NOMO-1 treated with dmso at 0.1 percent for 144 hours (cell line): Measurements from ENCODE around the gene RBMS2.
"Not testable (repeated sequence)": the region's sequence is repeated elsewhere in the genome, so short reads cannot be mapped to it uniquely, and the experiment has no call there.

Experiments
- DNase-seq: peaks from one replicate; lab custom pipeline; 2025; ENCODE audit not compliant: unreplicated experiment; lab: John Stamatoyannopoulos, UW

The RBMS2 gene, protein sequence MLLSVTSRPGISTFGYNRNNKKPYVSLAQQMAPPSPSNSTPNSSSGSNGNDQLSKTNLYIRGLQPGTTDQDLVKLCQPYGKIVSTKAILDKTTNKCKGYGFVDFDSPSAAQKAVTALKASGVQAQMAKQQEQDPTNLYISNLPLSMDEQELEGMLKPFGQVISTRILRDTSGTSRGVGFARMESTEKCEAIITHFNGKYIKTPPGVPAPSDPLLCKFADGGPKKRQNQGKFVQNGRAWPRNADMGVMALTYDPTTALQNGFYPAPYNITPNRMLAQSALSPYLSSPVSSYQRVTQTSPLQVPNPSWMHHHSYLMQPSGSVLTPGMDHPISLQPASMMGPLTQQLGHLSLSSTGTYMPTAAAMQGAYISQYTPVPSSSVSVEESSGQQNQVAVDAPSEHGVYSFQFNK

DNA sequence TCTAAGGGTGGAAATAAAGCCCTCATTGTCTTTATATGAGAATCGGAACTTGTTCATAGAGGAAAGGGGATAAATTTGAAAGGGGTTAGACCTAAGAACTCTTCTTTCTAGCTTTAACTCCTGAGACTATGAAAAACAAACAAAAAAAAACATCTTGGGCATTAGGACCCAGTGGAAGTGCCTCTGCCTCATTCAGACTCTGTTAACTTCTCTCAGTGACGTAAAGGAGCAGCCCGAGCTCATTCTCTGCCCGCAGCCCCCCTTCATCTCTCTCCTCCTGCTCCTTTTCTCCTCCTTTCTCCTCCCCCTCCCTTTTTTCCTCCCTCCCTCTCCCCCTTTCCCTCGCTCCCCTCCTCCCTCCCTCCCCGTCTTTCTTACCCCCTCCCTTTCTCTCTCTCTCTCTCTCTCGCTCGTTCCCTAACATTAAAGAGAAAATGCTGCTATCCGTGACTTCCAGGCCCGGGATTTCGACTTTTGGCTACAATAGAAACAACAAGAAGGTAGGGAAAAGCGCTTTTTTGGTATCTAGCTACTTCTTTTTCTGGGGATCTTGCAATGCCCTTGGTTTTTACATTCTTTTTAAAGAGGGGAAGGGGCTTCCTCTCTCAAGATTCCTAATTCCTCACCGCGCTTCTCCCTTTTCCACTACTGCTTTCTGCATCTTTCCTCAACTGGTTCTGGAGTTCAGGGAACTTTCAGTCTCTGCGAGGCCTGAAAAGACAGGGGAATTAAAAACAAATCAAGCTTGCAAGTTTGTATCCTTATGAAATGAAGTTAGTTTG lies at the start of gene RBMS2:
RBMS2 (plus strand) TSS at position 231 of the 782 bp plus-strand sequence; CDS start at position 435, 204 bp downstream.
- peak; percentile 24 for DNase-seq

DNA sequence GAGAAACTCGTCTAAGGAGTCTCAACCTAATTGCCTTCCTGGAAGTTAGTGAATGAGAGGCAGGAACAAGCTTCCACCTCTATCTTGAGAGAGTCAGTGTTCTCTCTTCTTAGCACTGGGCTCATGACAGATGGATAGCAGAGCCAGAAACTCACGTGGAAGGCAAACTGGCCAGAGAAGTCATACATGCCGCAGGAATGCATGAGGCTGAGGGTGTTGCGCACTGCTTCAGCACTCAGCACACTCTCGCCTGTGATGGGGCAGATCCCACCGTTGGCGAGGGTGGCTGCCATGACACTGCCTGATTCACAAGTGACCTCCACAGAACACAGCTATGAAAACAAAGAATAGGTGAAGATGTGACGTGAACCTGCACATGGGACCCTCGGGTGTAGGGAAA lies 47.2 kb upstream of the RBMS2 start:
- DNase-seq = no peak

DNA sequence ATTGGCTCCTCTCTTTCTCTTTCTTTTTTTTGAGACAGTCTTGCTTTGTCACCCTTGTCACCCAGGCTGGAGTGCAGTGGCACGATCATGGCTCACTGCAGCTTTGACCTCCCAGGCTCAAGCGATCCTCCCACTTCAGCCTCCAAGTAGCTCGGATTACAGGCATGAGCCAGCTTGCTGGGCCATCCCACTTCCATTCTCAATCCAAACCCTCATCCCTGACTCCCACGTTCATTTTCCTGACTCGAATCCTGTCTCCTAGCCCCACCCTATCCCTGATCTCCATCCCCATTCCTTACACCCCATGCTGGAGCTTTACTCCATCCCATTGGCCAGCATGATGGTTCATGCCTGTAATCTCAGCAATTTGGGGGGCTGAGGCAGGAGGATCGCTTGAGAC lies 45.5 kb upstream of the RBMS2 start:
- no peak for DNase-seq

DNA sequence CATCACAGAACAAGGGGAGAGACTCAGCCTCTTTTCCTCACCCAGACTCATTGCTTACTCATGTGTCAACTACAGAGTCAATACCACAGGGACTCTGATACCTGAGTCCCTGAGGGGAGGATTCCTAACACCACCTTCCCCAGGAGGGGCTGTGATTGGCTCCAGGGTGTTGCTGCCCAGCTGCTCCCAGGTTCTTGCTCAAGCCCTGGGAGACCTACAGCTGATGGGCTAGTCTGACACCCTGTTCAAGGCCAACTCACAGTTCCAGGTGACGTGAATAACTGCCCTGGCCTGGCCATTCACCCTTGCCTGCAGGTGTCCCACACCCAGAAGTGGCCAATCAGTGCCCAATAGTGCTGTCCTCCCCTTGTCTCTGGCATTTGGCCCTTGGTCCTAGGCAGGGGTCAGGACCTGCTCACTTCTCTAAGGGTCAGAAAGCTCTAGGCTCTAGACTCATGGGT lies 44.6 kb upstream of the RBMS2 start:
- DNase-seq = no peak

DNA sequence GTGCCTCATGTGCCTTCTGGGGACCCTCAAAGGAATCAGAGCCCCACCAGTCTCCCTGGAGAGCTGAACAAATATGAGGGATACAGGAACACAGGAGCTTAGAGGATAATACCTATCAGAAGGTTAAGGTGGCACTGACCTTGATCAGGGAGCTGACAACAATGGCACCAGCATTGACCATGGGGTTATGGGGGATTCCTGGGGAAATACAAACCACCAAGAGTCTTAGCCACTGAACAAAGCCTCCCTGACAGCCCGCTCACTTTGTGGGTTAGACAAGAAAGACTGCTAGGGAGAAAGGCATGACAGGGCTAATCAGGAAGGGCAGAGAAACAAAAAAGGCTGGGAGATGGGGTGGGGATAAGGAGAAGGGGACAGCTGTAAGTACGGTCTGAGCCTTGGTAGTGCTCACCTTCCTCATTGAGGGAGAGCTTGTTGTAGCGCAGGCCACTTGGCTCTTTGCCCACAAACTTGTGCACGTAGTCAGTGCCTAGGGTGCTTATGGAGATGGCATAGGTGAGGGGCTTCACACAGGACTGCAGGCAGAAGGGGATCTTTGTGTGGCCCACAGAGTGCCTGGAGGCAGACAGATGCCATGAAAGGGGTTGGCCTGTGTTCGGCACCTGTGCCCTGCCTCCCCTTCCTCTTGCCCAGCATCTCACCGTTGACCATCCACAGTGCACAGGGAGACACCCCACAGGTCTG lies 43.9 kb upstream of the RBMS2 start:
- DNase-seq = no peak

DNA sequence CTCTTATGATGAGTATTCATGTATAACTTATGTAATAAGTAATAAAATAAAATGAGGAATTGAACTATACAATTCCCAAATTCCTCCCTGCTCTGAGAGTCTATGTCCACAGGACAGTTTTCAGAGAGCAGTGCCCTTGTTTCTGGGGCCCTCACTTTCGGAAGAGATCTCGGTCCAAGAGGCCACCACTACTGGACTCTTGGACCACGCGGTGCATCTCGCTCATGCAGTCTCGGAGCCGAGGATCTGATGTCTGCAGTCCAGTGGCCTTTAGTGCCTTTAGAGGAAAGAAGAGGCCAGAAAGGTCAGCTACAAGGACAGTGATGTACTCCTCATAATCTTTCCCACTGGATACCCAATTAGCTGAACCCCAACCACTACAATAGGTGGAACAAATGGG lies 42.0 kb upstream of the RBMS2 start:
- no peak for DNase-seq

DNA sequence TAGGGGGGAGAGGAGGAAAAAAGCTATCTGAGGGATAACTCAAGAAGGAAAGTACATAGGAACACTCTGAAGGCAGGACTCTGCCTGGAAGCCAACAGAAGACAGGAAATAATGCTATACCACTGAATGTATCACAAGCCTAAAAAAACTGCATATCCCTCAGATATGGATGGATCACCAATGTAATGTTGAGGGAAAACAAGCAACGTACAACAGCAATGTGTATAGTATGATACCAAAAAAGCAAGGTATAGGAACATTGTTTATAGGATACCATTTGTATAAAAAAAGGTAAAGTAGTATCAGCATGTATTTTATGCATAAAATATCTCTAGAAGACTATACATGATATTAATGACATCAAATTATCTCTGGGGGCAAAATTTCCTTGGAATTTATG lies 37.1 kb upstream of the RBMS2 start:
- no peak for DNase-seq

DNA sequence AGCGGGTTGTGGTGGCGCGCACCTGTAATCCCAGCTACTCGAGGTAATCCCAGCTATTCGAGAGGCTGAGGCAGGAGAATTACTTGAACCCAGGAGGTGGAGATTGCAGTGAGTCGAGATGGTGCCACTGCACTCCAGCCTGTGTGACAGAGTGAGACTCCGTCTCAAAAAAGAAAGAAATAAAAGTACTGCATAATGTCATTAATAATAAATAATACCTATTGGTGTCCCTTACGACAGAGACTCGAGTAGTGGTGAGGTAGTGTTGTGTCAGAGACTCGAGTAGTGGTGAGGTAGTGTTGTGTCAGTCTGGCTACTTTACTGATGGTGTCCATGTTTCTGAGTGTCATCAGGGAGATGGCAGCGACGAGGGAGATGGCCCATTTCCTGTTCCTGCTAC lies 34.9 kb upstream of the RBMS2 start:
- DNase-seq = no peak

DNA sequence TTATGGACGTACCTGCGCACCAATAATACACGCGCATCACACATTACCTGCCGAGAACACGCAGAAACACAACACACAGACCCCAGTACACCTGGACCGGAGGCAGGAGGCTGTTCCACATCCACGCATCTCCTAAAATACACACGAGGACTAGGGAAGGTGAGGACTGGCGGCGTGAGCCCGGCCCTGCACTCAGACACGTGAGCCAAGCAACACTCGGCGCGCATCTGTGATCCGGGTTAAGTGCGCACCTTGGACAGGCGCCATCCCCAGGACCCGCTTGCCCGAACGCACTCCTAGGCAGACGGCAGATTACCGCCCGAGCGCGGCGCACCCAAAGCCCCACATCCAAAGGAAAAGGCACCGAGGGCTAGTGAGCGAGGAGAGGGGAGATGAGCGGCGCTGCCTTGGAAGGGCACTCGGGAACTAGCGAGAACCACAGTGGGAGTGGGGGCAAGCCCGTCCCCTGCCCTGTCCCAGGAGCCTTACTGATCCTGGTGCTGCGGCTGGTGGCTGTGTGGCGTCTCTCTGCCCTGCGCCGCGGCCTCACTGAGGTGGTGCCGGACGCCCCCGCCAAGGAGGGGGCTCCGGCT lies 34.1 kb upstream of the RBMS2 start:
- no peak for DNase-seq

DNA sequence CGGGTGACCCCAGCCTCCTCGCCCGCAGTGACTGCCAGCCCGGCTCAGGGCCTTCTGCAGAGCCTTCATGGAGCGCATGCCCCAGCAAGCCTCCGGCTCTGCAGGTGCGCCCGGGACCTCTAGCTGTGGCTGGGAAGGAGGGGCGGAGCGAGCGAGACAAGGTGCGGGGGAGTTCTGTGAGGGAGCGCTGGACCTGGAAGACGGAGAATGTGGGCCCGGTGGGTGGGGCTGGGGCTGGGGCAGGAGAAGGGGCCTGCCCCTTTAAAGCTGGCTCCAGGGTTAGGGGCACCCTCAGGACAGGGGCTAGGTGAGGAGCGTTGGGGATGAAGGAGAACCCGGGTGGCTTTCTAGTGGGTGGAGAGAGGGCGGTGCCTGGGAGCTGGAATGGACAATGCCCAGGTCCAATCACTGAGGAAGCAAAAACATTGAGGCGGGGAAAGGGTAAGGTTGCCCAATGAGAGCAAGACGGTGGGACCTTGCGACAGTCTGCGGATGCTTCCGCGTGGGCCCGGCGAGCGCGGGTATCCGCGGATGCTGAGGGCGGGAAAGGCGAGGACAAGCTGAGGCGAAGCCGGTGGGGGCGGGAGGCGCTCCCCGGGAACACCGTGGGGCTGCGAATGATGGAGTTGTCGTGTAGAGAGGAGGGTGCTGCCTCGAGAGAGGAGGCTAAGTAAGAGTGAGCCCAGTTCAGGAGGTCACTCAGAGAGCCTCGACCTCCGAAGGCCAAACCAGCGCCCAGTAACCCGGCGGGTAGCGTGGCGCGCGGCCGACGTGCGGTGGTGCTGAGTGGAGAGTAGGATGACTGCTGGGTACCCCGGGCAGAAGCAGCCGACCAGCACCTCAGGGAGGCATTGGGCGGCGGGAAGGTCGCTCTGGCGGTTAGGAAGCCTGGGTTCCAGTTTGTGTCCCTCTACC lies 33.3 kb upstream of the RBMS2 start, which contains the start of gene GLS2:
GLS2 (minus strand) TSS at position 121 of the 915 bp plus-strand sequence; CDS start at position 78, 43 bp downstream.
- no peak for DNase-seq

DNA sequence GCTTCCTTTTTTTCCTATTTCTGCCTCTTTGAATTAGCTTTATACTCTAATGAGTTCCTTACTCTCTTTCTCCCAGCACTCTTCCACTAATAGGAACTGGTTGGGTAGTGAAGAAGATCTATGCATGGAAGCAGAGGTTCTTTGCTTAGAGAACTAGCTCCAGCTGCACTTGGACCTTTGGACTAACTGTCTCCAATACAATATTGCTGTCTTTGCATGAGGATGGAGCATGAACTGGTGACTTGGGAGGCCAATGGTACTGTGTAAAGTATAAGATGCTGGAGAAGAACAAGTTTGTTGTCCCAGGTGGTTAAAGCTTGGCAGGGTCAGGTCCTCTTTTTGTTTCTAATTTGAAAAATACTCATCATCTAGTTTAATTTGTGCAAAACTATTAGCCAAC lies 31.3 kb upstream of the RBMS2 start:
- DNase-seq = no peak

DNA sequence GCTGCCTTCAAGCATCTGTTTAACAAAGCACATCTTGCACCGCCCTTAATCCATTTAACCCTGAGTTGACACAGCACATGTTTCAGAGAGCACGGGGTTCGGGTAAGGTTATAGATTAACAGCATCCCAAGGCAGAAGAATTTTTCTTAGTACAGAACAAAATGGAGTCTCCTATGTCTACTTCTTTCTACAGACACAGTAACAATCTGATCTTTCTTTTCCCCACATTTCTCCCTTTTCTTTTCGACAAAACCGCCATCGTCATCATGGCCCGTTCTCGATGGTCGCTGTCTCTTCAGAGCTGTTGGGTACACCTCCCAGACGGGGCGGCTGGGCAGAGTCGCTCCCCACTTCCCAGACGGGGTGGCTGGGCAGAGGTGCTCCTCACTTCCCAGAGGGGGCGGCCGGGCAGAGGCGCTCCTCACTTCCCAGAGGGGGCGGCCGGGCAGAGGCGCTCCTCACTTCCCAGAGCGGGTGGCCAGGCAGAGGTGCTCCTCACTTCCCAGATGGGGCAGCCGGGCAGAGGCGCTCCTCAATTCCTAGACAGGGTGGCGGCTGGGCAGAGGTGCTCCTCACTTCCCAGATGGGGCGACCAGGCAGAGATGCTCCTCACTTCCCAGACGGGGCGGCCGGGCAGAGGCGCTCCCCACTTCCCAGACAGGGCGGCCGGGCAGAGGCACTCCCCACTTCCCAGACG lies 28.1 kb upstream of the RBMS2 start:
- DNase-seq = not testable (repeated sequence)

DNA sequence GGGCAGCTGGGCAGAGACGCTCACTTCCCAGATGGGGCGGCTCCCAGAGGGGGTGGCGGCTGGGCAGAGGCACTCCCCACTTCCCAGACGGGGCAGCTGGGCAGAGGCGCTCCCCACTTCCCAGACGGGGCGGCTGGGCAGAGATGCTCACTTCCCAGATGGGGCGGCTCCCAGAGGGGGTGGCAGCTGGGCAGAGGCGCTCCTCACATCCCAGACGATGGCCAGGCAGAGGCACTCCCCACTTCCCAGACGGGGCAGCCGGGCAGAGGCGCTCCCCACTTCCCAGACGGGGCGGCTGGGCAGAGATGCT lies 27.6 kb upstream of the RBMS2 start:
- not testable (repeated sequence) for DNase-seq

DNA sequence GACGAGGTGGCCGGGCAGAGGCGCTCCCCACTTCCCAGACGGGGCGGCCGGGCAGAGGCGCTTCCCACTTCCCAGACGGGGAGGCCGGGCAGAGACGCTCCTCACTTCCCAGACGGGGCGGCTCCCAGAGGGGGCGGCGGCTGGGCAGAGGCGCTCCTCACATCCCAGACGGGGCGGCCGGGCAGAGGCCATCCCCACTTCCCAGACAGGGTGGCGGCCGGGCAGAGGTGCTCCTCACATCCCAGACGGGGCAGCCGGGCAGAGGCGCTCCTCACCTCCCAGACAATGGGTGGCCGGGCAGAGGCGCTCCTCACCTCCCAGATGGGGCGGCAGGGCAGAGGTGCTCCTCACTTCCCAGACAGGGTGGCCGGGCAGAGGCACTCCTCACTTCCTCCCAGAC lies 27.1 kb upstream of the RBMS2 start:
- DNase-seq = not testable (repeated sequence)

DNA sequence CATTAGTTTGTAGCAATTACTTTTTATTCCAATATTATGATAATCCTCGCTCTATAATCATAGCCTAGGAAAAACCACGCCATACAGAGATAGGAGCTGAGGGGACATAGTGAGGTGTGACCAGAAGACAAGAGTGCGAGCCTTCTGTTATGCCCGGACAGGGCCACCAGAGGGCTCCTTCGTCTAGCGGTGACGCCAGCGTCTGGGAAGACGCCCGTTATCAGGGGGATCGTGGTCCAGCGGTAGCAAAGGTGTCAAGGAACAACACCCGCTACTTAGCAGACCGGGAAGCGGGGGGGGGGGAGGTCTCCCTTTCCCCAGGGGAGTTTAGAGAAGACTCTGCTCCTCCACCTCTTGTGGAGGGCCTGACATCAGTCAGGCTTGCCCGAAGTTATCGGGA lies 24.9 kb upstream of the RBMS2 start:
- not testable (repeated sequence) for DNase-seq

DNA sequence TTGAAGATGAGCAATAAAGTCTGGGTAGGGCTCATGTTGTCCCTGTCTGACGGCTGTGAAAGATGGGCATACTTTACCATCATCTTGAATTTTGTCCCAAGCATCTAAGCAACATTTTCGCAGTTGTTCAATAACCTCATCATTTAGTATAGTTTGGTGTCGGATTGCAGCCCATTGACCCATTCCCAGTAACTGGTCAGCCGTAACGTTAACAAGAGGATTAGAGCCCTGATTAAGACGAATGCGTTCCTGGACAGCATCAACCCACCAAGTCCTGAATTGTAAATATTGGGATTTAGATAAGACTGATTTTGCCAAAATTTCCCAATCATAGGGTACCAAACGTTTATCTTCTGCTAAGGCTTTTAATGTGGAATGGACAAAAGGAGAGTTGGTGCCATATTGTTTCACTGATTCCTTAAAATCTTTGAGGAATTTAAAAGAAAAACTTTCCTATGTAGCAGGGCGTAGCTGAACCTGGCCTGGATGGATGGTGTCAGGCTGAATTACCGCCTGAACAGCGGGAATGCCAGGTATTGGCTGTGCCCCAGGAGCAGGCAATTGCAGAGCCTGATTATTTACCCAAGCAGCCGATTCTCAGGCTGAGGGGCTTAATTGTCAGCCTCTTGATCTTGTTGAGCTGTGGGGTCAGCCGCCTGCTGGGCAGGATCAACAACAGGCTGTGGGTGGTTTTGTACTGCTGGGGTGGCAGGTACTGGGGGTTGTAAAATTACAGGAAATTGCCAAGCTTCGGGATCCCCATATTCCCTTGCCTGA lies 23.3 kb upstream of the RBMS2 start:
- DNase-seq = not testable (repeated sequence)

DNA sequence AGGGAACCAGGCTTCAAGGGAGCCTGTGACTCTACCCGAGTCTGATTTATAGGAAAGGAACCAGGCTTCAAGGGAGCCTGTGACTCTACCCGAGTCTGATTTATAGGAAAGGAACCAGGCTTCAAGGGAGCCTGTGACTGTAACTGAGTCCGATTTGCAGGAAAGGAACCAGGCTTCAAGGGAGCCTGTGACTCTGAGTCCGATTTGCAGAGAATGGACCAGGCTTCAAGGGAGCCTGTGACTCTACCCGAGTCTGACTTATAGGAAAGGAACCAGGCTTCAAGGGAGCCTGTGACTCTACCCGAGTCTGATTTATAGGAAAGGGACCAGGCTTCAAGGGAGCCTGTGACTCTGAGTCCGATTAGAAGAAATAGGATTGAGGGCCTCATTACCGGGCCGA lies 22.2 kb upstream of the RBMS2 start:
- not testable (repeated sequence) for DNase-seq

DNA sequence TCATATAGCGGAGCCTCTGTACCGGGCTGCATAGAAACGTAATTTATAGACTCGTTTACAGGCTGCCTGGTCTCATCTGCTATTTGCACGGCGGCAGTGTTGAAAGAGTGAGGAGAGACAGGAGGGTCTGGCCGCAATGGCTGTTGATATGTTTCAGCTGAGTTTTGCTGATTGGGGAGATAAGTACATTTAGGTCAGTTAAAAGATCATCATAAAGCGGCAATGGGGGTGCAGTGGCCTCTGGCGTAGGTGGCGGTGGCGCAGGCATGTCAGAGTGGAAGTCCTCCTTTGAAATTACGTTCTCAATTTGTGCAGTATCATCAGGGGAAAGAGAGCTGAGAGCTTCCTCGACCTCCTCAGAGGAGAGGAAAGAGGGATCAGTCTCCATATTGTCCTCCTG lies 21.7 kb upstream of the RBMS2 start:
- DNase-seq = not testable (repeated sequence)

DNA sequence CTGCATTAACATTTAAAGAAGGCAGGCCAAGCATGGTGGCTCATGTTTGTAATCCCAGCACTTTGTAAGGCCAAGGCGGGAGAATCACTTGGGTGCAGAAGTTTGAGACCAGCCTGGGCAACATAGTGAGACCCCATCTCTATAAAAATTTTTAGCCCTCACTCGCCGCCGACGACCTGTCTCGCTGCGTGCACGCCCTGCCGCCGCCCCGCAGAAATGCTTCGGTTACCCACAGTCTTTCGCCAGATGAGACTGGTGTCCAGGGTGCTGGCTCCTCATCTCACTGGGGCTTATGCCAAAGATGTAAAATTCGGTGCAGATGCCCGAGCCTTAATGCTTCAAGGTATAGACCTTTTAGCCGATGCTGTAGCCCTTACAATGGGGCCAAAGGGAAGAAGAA lies 10.8 kb upstream of the RBMS2 start:
- DNase-seq = no peak
